ENCODE measurements around the gene TP53TG5. TPM values are rescaled to one million over a fixed set of nuclear protein-coding genes. Genes with fewer than 3 reads are reported as not detected.

Gene TP53TG5
- total RNA-seq, 4 donors from 2014 or later = not detected

DNA sequence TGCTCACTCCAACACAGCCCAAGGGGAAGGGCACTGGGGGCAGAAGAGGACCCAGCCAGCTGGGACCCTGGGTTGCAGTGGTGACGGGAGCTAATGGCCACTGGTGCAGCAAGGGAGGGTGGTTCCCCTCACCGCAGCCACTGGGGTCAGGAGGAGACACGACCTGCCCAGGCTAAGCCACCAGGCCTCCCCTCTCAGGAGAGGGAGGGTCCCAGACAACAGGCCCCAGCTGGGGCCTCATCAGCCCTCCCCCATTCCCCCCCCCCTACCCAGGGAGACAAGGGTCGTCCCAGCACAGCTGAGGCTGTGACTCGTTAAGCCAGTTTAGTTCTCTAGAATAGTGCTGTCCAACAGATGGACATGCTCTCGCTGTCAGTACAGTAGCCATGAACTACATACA is 52.8 kb downstream of the TP53TG5 start:
- intact Hi-C loops (cut with DNase I; ENCODE audit: low total_unique reads) = no loop called here
- TF ChIP-seq, protein P1, sequence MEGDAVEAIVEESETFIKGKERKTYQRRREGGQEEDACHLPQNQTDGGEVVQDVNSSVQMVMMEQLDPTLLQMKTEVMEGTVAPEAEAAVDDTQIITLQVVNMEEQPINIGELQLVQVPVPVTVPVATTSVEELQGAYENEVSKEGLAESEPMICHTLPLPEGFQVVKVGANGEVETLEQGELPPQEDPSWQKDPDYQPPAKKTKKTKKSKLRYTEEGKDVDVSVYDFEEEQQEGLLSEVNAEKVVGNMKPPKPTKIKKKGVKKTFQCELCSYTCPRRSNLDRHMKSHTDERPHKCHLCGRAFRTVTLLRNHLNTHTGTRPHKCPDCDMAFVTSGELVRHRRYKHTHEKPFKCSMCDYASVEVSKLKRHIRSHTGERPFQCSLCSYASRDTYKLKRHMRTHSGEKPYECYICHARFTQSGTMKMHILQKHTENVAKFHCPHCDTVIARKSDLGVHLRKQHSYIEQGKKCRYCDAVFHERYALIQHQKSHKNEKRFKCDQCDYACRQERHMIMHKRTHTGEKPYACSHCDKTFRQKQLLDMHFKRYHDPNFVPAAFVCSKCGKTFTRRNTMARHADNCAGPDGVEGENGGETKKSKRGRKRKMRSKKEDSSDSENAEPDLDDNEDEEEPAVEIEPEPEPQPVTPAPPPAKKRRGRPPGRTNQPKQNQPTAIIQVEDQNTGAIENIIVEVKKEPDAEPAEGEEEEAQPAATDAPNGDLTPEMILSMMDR (IDR thresholded peaks at IDR 0.05) = no peak
- no peak for TF ChIP-seq POLR2A (IDR thresholded peaks at IDR 0.05)
- 62 to 68% methylated on average over 4 to 6 of the region's 6 CpGs for WGBS, 2 donors

DNA sequence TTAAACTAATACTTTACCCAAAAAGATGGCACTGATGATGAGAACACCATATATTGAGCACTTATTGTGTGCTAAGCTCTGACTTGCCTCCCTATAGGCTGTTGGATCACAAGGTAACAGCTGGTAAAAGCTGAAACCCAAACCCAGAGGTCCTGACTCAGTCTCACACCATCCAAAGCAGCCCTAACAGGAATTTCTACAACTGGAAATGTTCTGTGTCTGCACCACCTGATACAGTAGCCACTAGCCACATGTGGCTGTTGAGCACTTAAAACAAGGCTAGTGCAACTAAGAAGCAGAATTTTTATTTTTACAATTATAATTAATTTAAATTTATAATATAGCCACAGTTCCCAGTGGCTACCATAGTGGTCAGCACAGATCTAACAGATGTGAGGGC is 54.4 kb downstream of the TP53TG5 start:
- H3K4me3 ChIP-seq (ENCODE audit: low read depth, poor library complexity, severe bottlenecking) = no peak overlapping the region
- TF ChIP-seq POLR2A (IDR thresholded peaks at IDR 0.05) = no peak
- TF ChIP-seq, protein P1 (IDR thresholded peaks at IDR 0.05) = no peak
- intact Hi-C loops (cut with DNase I; ENCODE audit: low total_unique reads) = loop anchor here (2.0 to 5.0 kb wide), 2 partner anchors 49 to 117 kb away; no protein-coding TSS in a partner anchor
- no peak for DNase-seq (ENCODE audit: low spot score in 2 of 2)

More for the DNA sequence above, 52.8 kb downstream of the TP53TG5 start:
- H3K4me3 ChIP-seq (ENCODE audit: low read depth, poor library complexity, severe bottlenecking) = no peak overlapping the region
- no peak for DNase-seq (ENCODE audit: low spot score in 2 of 2)

DNA sequence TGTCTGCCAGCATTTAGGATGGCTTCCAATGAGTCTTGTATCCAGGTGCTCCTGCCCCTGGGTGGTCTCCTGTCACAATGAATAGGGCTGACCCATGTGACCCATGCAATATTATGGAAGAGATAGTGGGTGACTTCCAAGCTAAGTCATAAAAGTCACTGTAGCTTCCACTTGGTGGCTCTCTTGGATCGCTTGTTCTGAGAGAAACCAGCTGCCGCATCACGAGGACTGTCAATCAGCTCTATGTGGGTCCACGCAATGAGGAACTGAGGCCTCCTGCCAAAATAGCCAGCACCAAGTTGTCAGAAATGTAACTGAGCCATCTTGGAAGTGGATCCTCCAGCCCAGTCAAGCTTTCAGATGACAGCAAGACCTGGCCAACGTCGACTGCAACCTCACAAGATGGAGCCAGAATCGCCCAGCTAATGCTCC is 55.2 kb downstream of the TP53TG5 start:
- DNase-seq (ENCODE audit: low spot score in 2 of 2) = peak in 1 of 2 donors; percentile 68
- 62 to 70% methylated on average over 7 of the region's 7 CpGs for WGBS, 2 donors
- TF ChIP-seq, protein P1 (IDR thresholded peaks at IDR 0.05) = no peak
- no peak for TF ChIP-seq POLR2A (IDR thresholded peaks at IDR 0.05)
- H3K4me3 ChIP-seq (ENCODE audit: low read depth, poor library complexity, severe bottlenecking) = no peak overlapping the region
- intact Hi-C loops (cut with DNase I; ENCODE audit: low total_unique reads) = loop anchor here (2.0 to 5.0 kb wide), 2 partner anchors 49 to 118 kb away; no protein-coding TSS in a partner anchor

Small RNA genes lying within 50 kb of the gene (microRNA-seq; reads per million reads assigned to microRNA genes)
- 0 reads per million in 2 donors for gene MIR6812 (ENCODE audit: borderline number of aligned reads in 1 of 2, borderline replicate concordance in 2 of 2)

Other genes with a start within 250 kb of the TP53TG5 start
- 10 to 100 TPM in 1 of 4 donors, 1 to 10 TPM in 2, under 1 TPM in 1; 0.76 to 62.6 (median 5.2) TPM for gene PI3, start 203.4 kb downstream of the TP53TG5 start, total RNA-seq
- under 1 TPM in 1 of 4 donors, not detected in 3; 0.34 TPM for gene SEMG1, start 171.3 kb downstream of the TP53TG5 start, total RNA-seq
- gene SEMG2, start 157.0 kb downstream of the TP53TG5 start, total RNA-seq = not detected
- 100 to 1,000 TPM; 206 to 584 (median 292) TPM for gene SLPI, start 123.8 kb downstream of the TP53TG5 start, total RNA-seq
- gene RBPJL, start 71.5 kb downstream of the TP53TG5 start, total RNA-seq = not detected
- gene MATN4, start 70.0 kb downstream of the TP53TG5 start, total RNA-seq = 1 to 10 TPM in 2 of 4 donors, under 1 TPM in 2; 0.61 to 4.5 (median 1.8) TPM
- 100 to 1,000 TPM; 226 to 317 (median 278) TPM for gene SDC4, start 29.9 kb downstream of the TP53TG5 start, total RNA-seq
- 10 to 100 TPM; 27.3 to 46.6 (median 36.0) TPM for gene SYS1, start 15.2 kb downstream of the TP53TG5 start, total RNA-seq
- gene DBNDD2, start 30.0 kb upstream of the TP53TG5 start, total RNA-seq = 100 to 1,000 TPM in 1 of 4 donors, 10 to 100 TPM in 3; 53.2 to 115 (median 72.5) TPM
- gene PIGT, start 37.8 kb upstream of the TP53TG5 start, total RNA-seq = 10 to 100 TPM; 33.6 to 64.5 (median 45.6) TPM
- gene WFDC2, start 91.4 kb upstream of the TP53TG5 start, total RNA-seq = 10 to 100 TPM; 11.3 to 24.7 (median 14.5) TPM
- gene SPINT3, start 137.3 kb upstream of the TP53TG5 start, total RNA-seq = not detected
- gene WFDC6, start 161.2 kb upstream of the TP53TG5 start, total RNA-seq = 1 to 10 TPM in 1 of 4 donors, not detected in 3; 1.6 TPM
- not detected for gene EPPIN, start 169.1 kb upstream of the TP53TG5 start, total RNA-seq
- not detected for gene WFDC8, start 201.0 kb upstream of the TP53TG5 start, total RNA-seq

Data from lower leg skin (tissue), 4 donors.